Mesendoderm (in vitro differentiated cells): ENCODE measurements around the gene THSD4.

Source experiments
- DNase-seq: peaks from one replicate; pipeline ENCODE4 v3.0.0; 2013
- H2AK5ac ChIP-seq: 2 replicates; pipeline ENCODE4 v1.6.1; 2013; ENCODE audit warnings: low read length, inconsistent platforms
- H2BK120ac ChIP-seq: 2 replicates; pipeline ENCODE4 v1.6.1; 2013; ENCODE audit warnings: low read depth, mild to moderate bottlenecking, low read length, moderate library complexity, mixed read lengths
- H2BK15ac ChIP-seq: replicated peaks from 2 replicates; pipeline ENCODE4 v1.6.1; 2013; ENCODE audit warnings: low read depth, mild to moderate bottlenecking, moderate library complexity
- H2BK5ac ChIP-seq: 2 replicates; pipeline ENCODE4 v1.6.1; 2013; ENCODE audit warnings: low read length, inconsistent platforms
- H3K18ac ChIP-seq: 2 replicates; pipeline ENCODE4 v1.6.1; 2013; ENCODE audit warnings: mild to moderate bottlenecking, low read length, mixed read lengths
- H3K23ac ChIP-seq: one replicate; pipeline ENCODE4 v1.6.1; 2013; ENCODE audit warnings: low read length
- H3K27ac ChIP-seq: 2 replicates; pipeline ENCODE4 v1.5.1; 2013; ENCODE audit warnings: low read depth, mild to moderate bottlenecking, inconsistent platforms, low read length, moderate library complexity
- H3K27me3 ChIP-seq: 2 replicates; pipeline ENCODE4 v1.6.1; 2013; ENCODE audit warnings: low read length, control low read depth, mild to moderate bottlenecking, inconsistent platforms; ENCODE audit not compliant: insufficient read depth, poor library complexity
- H3K36me3 ChIP-seq: 2 replicates; pipeline ENCODE4 v1.6.1; 2013; ENCODE audit warnings: low read length, inconsistent platforms; ENCODE audit not compliant: control insufficient read depth, insufficient read depth
- H3K4ac ChIP-seq: one replicate; pipeline ENCODE4 v1.6.1; 2013; ENCODE audit warnings: low read depth, mild to moderate bottlenecking, low read length, moderate library complexity
- H3K4me1 ChIP-seq: 2 replicates; pipeline ENCODE4 v1.6.1; 2013; ENCODE audit warnings: low read depth, low read length, inconsistent platforms; ENCODE audit not compliant: control insufficient read depth
- H3K4me2 ChIP-seq: 2 replicates; pipeline ENCODE4 v1.6.1; 2013; ENCODE audit warnings: low read length
- H3K4me3 ChIP-seq: 2 replicates; pipeline ENCODE4 v1.5.1; 2013; ENCODE audit warnings: mild to moderate bottlenecking, low read length
- H3K56ac ChIP-seq: one replicate; pipeline ENCODE4 v1.6.1; 2013; ENCODE audit warnings: low read length
- H3K79me1 ChIP-seq: 2 replicates; pipeline ENCODE4 v1.6.1; 2013; ENCODE audit warnings: low read length, inconsistent platforms
- H3K79me2 ChIP-seq: 2 replicates; pipeline ENCODE4 v1.6.1; 2013; ENCODE audit warnings: mild to moderate bottlenecking, low read length; ENCODE audit not compliant: control insufficient read depth, insufficient read depth
- H3K9ac ChIP-seq: 2 replicates; pipeline ENCODE4 v1.6.1; 2013; ENCODE audit warnings: low read length, inconsistent platforms
- H4K5ac ChIP-seq: one replicate; pipeline ENCODE4 v1.6.1; 2013; ENCODE audit warnings: low read length
- H4K8ac ChIP-seq: one replicate; pipeline ENCODE4 v1.6.1; 2013; ENCODE audit warnings: low read depth, mild to moderate bottlenecking, control low read depth, low read length, moderate library complexity
- WGBS: extraction: QIAGEN DNeasy Blood & Tissue Kit; methylation state at CpG from one replicate; pipeline ENCODE4 v1.1.7; 2013; ENCODE audit warnings: low lambda C conversion rate, missing lambda C conversion rate; ENCODE audit not compliant: insufficient coverage; ENCODE audit errors: extremely low coverage; 5-methylcytosine and 5-hydroxymethylcytosine counted together

Gene THSD4

GRCh38 chr15:71595846-71596553 is 480.7 kb downstream of the THSD4 start:
- H2AK5ac ChIP-seq = no peak overlapping the region
- no CpG with 5 or more reads among the region's 6 CpGs for WGBS
- DNase-seq = no peak
- no peaks in the 10 kb centered on the region for H3K79me1 ChIP-seq
- no peaks in the 10 kb centered on the region for H3K36me3 ChIP-seq
- H2BK15ac ChIP-seq = no peak overlapping the region
- H3K18ac ChIP-seq = no peak overlapping the region
- no peak overlapping the region for H3K56ac ChIP-seq
- H3K27me3 ChIP-seq = no peaks in the 10 kb centered on the region
- H3K79me2 ChIP-seq = no peaks in the 10 kb centered on the region
- H3K4me3 ChIP-seq = no peak overlapping the region
- H3K4ac ChIP-seq = no peak overlapping the region
- H2BK120ac ChIP-seq = no peak overlapping the region
- no peak overlapping the region for H4K8ac ChIP-seq
- no peak overlapping the region for H3K9ac ChIP-seq
- H3K4me1 ChIP-seq = no peaks in the 10 kb centered on the region
- no peak overlapping the region for H3K4me2 ChIP-seq
- H3K23ac ChIP-seq = no peak overlapping the region
- no peak overlapping the region for H3K27ac ChIP-seq
- H4K5ac ChIP-seq = no peak overlapping the region
- H2BK5ac ChIP-seq = no peak overlapping the region

- Histone ChIP-seq H4K5ac (no peak overlapping the region), H3K36me3 (no peaks in the 10 kb centered on the region), H3K27me3 (no peaks in the 10 kb centered on the region), H3K23ac (no peak overlapping the region), H2BK120ac (no peak overlapping the region), H4K8ac (no peak overlapping the region), H3K56ac (no peak overlapping the region), H3K4me1 (no peaks in the 10 kb centered on the region), H3K18ac (no peak overlapping the region), H3K4me2 (no peak overlapping the region), H3K9ac (no peak overlapping the region), H3K79me1 (no peaks in the 10 kb centered on the region), H2AK5ac (no peak overlapping the region), H2BK15ac (no peak overlapping the region), H3K27ac (no peak overlapping the region), H3K4me3 (no peak overlapping the region), H3K79me2 (no peaks in the 10 kb centered on the region), H2BK5ac (no peak overlapping the region), H3K4ac (no peak overlapping the region)
- no CpG with 5 or more reads among the region's 4 CpGs for WGBS
- peak; percentile 37 for DNase-seq
Observed at GRCh38 chr15:71596672-71597071, 481.4 kb downstream of the THSD4 start.

GRCh38 chr15:71597126-71597525 is 481.9 kb downstream of the THSD4 start:
- no peak overlapping the region for H3K4me3 ChIP-seq
- no peak overlapping the region for H3K9ac ChIP-seq

GRCh38 chr15:71597637-71598036 is 482.4 kb downstream of the THSD4 start:
- Histone ChIP-seq H3K4me3 (no peak overlapping the region), H3K4ac (no peak overlapping the region)

More at GRCh38 chr15:71597126-71597525, 481.9 kb downstream of the THSD4 start:
- H2AK5ac ChIP-seq = no peak overlapping the region
- H2BK5ac ChIP-seq = no peak overlapping the region
- H3K27me3 ChIP-seq = no peaks in the 10 kb centered on the region
- no peak overlapping the region for H4K5ac ChIP-seq
- H3K56ac ChIP-seq = no peak overlapping the region
- no peak overlapping the region for H4K8ac ChIP-seq
- no peaks in the 10 kb centered on the region for H3K79me1 ChIP-seq
- H3K4me1 ChIP-seq = no peaks in the 10 kb centered on the region
- H3K36me3 ChIP-seq = no peaks in the 10 kb centered on the region
- H3K4me2 ChIP-seq = no peak overlapping the region
- WGBS = no CpG with 5 or more reads among the region's 3 CpGs
- H3K79me2 ChIP-seq = no peaks in the 10 kb centered on the region
- no peak overlapping the region for H2BK120ac ChIP-seq
- no peak for DNase-seq
- no peak overlapping the region for H3K18ac ChIP-seq
- H2BK15ac ChIP-seq = no peak overlapping the region
- H3K4ac ChIP-seq = no peak overlapping the region
- H3K23ac ChIP-seq = no peak overlapping the region
- H3K27ac ChIP-seq = no peak overlapping the region

GRCh38 chr15:71598741-71599140 is 483.5 kb downstream of the THSD4 start:
- Histone ChIP-seq H3K27ac (no peak overlapping the region), H3K4me2 (no peak overlapping the region), H3K18ac (no peak overlapping the region), H2AK5ac (no peak overlapping the region), H3K23ac (no peak overlapping the region), H2BK120ac (no peak overlapping the region), H2BK5ac (no peak overlapping the region), H3K36me3 (no peaks in the 10 kb centered on the region), H3K4me3 (no peak overlapping the region), H3K79me2 (no peaks in the 10 kb centered on the region), H3K4me1 (no peaks in the 10 kb centered on the region), H3K4ac (no peak overlapping the region), H3K27me3 (no peaks in the 10 kb centered on the region), H2BK15ac (no peak overlapping the region), H4K8ac (no peak overlapping the region), H4K5ac (no peak overlapping the region), H3K56ac (no peak overlapping the region), H3K79me1 (no peaks in the 10 kb centered on the region), H3K9ac (no peak overlapping the region)
- WGBS = no CpG with 5 or more reads among the region's 6 CpGs
- no peak for DNase-seq

More at GRCh38 chr15:71597637-71598036, 482.4 kb downstream of the THSD4 start:
- Histone ChIP-seq H2BK15ac (no peak overlapping the region), H3K27me3 (no peaks in the 10 kb centered on the region), H3K36me3 (no peaks in the 10 kb centered on the region), H2BK120ac (no peak overlapping the region), H3K27ac (no peak overlapping the region), H3K79me1 (no peaks in the 10 kb centered on the region), H3K9ac (no peak overlapping the region), H2BK5ac (no peak overlapping the region), H3K18ac (no peak overlapping the region), H3K56ac (no peak overlapping the region), H2AK5ac (no peak overlapping the region), H3K4me1 (no peaks in the 10 kb centered on the region), H4K8ac (no peak overlapping the region), H3K79me2 (no peaks in the 10 kb centered on the region), H3K4me2 (no peak overlapping the region), H4K5ac (no peak overlapping the region), H3K23ac (no peak overlapping the region)
- no CpG with 5 or more reads among the region's 8 CpGs for WGBS
- DNase-seq = no peak
